Liver (tissue), 3 donors: ENCODE measurements around the gene ATG2B.

ENCODE experiments used
- CTCF ChIP-seq: fragments of 150-350 bp; IDR thresholded peaks from 2 replicates; pipeline ENCODE4 v1.5.1; 2017; ENCODE audit warnings: improper control_type of control experiment, low read depth, low read length; ENCODE audit not compliant: missing input control
- EGR1 ChIP-seq, 2 donors: IDR thresholded peaks; 2 replicates each; pipeline ENCODE4 v1.6.1; 2016 to 2018; ENCODE audit warnings: antibody characterized with exemption in 2 of 2, low read depth in 2 of 2
- JUND ChIP-seq, 2 donors: IDR thresholded peaks; 2 replicates each; pipeline ENCODE4 v1.6.1; 2016; ENCODE audit warnings: antibody characterized with exemption in 2 of 2
- donor health status: healthy.
- donor health status: healthy.

GRCh38 chr14:96231526-96232130 is 131.5 kb downstream of the ATG2B start:
- TF ChIP-seq CTCF: no peak
- no peak for TF ChIP-seq EGR1 (IDR thresholded peaks at IDR 0.05; ENCODE audit: low read depth in 2 of 2)
- no peak for TF ChIP-seq JUND (IDR thresholded peaks at IDR 0.05)
